Activated naive CD4-positive, alpha-beta T cell (primary cell): ENCODE data around the gene KDM4F.
A peak's percentile ranks its signal among the peaks of the same experiment; 100 is the strongest.

Source experiments
- DNase-seq, 4 experiments: peaks; one replicate each; lab custom pipeline; 2025; lab: John Stamatoyannopoulos, UW

The KDM4F gene

DNA sequence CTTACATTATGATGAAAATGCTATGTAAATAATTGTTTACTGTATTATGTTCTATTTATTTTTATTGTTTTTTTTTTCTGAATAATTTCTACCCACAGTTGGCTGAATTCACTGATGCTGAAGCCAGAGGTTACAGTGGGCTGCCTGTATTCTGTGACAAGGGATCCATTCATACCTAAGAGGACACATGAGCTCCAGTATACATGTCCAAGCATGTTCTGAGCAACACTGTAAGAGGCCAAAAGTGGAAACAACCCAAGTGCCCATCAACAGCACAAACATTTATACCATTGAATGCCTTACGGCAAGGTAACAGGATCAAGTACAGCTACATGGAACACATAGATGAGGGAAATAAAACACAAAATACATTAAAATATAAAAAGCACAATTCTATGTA, 16.1 kb downstream of the KDM4F start:
- DNase-seq, result no peak

- no peak for DNase-seq
Observed at GRCh38 chr11:95066716-95067038, 17.5 kb downstream of the KDM4F start, which contains the start of gene SRSF8. Gene SRSF8 (plus strand): TSS chr11:95066919. CDS start chr11:95067227, 308 bp downstream.

DNA sequence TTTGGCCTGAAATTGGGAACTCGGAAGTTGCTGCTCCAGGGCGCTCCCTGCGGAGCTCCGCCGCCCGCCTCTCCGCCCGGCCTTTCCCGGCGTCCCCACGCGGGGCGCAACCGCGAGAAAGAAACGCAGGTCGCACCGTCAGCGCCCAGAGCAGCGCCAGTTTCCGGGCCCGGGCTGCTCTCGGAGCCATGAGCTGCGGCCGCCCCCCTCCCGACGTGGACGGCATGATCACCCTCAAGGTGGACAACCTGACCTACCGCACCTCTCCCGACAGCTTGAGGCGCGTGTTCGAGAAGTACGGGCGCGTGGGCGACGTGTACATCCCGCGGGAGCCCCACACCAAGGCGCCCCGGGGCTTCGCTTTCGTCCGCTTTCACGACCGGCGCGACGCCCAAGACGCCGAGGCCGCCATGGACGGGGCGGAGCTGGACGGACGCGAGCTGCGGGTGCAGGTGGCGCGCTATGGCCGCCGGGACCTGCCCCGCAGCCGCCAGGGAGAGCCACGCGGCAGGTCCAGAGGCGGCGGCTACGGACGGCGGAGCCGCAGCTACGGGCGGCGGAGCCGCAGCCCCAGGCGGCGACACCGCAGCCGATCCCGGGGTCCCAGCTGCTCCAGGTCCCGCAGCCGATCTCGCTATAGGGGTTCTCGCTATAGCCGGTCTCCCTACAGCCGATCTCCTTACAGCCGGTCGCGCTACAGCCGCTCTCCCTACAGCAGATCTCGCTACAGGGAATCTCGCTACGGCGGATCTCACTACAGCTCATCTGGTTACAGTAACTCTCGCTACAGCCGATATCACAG, 18.0 kb downstream of the KDM4F start:
- DNase-seq, result peak; percentile 47 to 72 (median 58)

DNA sequence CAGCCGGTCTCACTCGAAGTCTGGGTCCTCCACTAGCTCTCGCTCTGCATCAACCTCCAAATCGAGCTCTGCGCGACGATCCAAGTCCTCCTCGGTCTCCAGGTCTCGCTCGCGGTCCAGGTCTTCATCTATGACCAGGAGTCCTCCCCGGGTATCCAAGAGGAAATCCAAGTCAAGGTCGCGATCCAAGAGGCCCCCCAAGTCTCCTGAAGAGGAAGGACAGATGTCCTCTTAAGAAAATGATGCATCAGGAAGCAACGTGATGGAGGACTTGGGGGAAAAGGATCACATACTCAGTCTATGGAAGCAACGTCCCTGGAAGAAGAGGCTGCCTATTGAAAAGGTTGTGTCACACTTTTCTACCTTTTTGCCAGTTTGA, 18.6 kb downstream of the KDM4F start:
- peak in 1 of 4 experiments; percentile 16 for DNase-seq

DNA sequence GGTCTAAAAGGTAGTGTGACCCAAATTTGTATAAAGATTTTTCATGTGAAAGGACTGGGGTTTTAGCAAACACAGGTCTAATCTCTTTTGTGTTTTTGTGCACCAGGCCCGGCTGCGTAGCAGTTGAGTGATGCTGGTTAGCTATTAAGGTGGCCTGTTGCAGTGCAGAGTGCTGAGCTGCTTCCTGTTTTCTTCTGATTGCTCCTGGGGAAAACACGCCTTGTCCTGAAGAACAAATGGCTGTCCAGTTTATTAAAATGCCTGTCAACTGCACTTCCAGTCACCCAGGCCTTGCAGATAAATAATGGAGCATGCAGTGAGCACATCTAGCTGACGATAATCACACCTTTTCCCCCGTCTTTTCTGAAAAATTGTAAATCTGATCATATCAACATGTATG, 19.3 kb downstream of the KDM4F start:
- peak in 3 of 4 experiments; percentile 8 to 45 (median 43) for DNase-seq

DNA sequence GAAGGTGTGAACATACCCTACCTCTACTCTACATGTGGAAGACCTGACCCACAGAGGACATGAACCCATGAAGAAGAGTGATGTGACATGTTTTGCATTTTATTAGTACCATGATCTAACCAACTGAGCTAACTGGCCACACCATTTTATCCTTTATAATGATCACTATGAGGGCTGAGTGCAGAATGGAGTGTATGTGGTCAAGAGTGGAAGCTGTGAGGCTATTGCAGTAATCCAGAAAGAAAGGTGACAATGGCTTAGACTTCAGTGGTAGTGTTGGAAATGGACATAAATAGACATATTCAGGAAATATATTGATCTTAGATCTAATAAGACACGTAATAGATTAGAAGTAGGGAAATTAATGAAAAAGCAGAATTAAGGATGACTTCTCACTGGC, 21.2 kb downstream of the KDM4F start:
- DNase-seq, result no peak

DNA sequence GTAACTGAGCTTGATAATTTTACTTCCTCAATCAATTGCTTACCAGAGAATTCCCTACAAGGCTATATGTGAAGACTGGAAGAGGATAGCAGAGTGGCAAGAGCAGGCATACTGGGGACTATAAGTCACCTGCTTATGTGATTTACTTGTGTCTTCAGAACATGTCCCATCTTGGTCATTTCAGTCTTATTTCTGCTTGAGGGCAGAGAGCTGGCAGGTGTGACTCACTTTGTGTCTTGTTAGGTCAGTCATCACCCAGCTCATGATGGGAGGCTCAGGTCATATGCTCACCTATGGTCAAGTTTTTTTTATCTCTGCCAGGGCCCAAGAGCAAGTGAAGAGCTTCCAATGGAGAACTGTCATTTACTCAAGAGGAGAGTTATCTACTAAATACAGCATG, 23.7 kb downstream of the KDM4F start:
- no peak for DNase-seq

DNA sequence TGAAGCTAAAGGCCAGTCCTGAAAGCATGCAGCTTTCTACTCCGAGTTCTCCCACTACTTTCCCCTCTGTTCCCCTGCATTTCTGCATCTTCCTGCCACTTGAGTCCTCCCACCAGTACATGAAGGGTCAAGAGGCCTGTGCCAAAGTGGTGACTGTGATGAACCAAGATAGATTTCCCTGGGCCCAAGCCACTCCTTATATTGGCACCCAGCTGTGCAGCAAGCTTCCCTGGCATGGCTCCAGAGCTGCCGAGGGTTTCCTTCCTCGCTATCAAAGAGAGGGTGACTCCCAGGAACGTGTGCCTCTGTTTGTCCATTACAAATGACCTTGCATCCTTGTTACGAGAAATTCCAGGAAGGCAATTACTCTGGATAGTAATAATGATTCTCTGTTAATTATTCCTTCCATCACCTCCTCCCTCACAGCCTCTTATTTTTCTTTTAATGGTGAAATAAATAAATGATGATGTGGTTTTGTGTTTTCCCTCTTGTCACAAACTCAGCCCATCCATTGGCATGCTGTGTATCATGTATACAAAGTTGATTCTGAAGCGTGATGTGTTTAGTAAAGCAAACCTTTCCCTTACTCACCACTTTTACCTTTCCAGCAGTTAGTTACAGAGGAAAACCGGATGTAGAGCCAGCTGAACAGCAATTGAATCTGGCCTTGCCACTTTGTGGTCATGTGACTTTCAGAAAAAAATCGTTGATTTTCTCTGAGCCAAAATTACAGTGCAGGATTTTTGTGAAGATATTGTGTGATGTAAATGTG, 25.8 kb downstream of the KDM4F start:
- DNase-seq, result no peak

DNA sequence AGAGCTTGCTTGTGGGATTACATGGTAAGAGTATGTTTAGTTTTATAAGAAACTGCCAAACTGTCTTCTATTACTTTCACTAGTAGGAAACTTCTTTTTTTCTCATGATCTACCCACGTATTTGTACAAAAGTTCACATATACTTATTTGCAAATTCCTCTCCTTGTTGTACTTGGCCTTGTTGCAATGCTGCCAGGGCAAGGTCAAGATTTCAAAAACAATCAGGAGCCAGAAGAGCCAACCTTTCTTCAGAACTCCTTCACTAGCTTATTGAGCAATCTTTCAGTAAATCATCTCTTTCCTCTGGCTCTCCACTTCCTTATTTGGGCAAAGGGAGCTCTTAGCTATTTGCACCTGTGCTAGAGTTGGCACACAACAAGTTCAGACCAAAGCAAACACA, 27.2 kb downstream of the KDM4F start:
- no peak for DNase-seq

DNA sequence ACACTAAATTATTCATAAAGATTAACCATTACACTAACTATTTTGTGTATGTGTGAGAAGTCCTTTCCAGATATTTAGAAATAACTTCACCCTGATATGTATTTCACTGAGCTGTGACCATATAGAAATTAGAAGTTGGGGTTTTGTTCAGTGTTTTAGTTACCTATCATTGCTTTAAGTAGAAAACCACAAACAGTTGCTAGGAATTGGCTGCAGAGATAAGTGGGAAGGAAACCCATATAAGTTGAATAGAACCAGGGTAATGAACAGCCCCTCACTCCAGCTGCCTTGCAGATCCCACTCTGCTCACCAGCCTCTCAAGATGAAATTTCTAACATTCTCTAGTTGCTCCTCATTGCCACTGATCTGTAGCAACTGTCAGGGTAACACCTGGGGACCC, 27.8 kb downstream of the KDM4F start:
- no peak for DNase-seq

GRCh38 chr11:95078526-95078925, 29.3 kb downstream of the KDM4F start:
- no peak for DNase-seq

GRCh38 chr11:95081010-95081409, 31.8 kb downstream of the KDM4F start:
- no peak for DNase-seq

DNA sequence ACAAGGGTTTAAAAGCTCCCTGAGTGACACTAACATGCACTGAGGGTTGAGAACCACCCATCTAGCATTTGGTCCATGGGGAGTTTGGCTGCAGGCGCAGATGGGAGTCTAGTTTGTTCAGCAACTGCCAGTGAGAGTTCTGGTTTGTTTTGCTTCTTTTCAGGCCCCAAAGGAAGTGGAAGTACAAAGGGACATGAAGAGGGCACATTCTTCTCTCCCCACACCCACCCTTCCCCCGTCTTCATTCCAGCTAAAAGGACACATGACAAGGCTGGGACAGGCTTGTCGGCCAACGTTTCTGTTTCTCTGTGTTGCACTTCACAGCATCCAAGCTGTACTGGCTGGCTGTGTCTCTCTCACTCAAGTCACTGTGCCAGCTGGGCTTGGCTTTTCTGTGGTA, 32.2 kb downstream of the KDM4F start:
- DNase-seq, result no peak

DNA sequence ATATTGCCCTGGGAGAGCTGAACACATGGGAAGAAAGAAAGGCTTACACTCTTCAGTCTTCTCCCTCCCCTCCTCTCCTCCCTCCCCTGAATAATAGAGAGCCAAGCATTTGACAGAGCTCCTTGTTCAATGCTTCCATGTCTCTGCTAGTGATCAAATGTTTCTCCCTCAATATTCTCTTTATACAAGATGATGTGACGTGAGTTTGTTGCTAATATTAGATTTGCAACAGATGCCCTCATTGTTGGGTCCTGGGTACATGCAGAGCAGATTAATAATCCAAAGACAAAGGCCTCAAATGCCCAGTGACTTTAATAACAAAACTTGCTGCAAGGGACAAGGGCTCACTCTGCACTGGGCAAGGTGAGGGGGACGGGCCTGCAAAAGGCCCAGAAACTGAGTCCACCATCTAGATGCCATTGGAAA, 33.4 kb downstream of the KDM4F start:
- DNase-seq, result no peak

- no peak for DNase-seq
Observed at GRCh38 chr11:95084509-95084908, 35.3 kb downstream of the KDM4F start.

- DNase-seq, result no peak
Observed at GRCh38 chr11:95085117-95085816, 36.0 kb downstream of the KDM4F start.

- no peak for DNase-seq
Observed at GRCh38 chr11:95086151-95086550, 36.9 kb downstream of the KDM4F start.

GRCh38 chr11:95086836-95087570, 37.8 kb downstream of the KDM4F start:
- DNase-seq, result no peak

DNA sequence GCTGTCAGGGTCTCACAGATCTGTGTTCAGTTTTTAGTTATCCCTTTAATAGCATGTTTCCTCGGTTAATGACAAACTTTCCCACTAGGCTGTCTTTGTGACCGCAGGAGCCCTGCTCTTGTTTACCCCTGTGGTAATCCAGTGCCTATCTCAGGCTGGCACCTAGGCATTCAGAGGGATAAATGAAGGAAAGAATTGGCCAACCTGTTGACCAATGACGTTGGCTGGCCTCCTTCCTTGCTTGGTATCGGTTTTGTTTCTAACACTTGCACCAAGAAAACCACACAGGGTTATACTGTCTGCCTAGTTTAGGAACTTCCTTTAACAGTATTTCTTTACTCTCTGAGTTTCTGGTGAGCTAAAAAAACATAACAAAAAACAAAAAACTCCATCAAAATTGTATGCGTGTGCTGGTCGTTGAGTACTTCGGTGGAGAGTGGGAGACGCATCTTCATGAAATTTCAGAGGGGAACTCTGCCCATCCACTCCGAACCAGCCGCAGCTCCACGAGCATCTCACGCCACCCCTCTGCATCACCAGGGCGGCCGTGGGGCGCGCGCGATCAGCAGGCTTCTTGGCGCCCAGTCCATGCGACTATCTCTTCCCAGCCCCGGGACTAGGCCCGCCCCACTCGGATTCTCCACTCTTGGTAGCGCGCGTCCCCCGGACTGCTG, 39.9 kb downstream of the KDM4F start:
- DNase-seq, result peak in 2 of 4 experiments; percentile 76 to 81

DNA sequence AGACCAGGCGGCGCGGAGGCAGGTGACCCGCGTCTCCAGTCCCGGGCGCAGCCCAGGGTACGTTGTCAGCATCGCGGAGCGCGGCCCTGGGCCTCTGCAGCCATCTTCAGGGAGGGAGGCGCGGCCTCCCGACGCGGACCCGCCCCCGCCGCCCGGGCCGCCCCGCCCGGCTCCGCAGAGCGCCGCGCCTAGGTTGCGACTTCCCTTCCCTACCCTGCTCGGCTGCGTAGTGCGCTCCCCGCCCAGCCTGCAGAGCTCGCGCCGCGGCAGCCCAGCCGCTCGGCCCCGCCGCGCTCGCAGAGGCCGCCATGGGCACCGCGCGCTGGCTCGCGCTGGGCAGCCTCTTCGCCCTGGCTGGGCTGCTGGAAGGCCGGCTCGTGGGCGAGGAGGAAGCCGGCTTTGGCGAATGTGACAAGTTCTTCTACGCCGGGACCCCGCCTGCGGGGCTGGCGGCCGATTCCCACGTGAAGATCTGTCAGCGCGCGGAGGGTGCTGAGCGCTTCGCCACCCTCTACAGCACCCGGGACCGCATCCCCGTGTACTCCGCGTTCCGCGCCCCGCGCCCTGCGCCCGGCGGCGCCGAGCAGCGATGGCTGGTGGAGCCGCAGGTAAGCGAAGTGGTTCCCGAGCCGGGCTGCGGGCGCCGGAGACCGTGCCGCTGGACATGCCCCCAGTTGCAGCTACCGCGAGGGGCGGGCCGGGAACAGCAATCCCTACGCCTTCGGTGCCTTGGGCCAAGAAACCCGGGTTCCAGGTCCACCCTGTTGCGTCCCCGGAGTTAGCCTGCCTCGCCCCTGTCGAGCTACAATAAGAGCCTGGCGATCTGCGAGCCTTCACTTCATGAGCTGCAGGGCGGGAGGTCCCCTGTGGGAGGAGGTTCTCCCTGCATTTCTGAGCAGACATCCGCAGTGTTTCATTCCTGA, 40.7 kb downstream of the KDM4F start, which contains the start of gene ENDOD1:
TSS of gene ENDOD1 (plus strand) at position 227 of the 923 bp plus-strand sequence. CDS start at position 309, 82 bp downstream.
- DNase-seq, result peak; percentile 57 to 81 (median 70)
